Endothelial cell of umbilical vein (primary cell): Measurements from ENCODE around the gene KCNJ15. TPM values are rescaled to one million over a fixed set of nuclear protein-coding genes. Genes with fewer than 3 reads are reported as not detected.

ENCODE experiments used
- BruUV-seq: library from RNA; stranded (reverse); fragments of 400-500 nt; replicated peaks from 2 replicates; lab custom pipeline; 2021; lab: Mats Ljungman, UMichigan
- CTCF ChIA-PET: fragments of 300-600, 350-600 bp; sonication (Branson Sonifier 250); formaldehyde crosslinking; loops from one replicate; lab custom pipeline; 2021; ENCODE audit warnings: antibody characterized with exemption, inconsistent platforms; lab: Charles Lee
- POLR2A ChIA-PET: fragments of 300-600, 350-600 bp; sonication (Branson Sonifier 250); formaldehyde crosslinking; loops from one replicate; lab custom pipeline; 2021; ENCODE audit warnings: antibody characterized with exemption, inconsistent platforms; lab: Charles Lee
- DNase-seq: peaks from one replicate; pipeline ENCODE4 v3.0.0-alpha.2; 2011; ENCODE audit warnings: low read depth, low spot score
- FAIRE-seq: peaks from 2 replicates; lab custom pipeline; 2011; peaks lifted over from hg19 to GRCh38; lab: Jason Lieb, UNC
- H2AFZ ChIP-seq: 2 replicates; pipeline ENCODE4 v1.6.0; 2012; ENCODE audit warnings: low read depth, low read length, control low read depth, inconsistent platforms
- H3K27ac ChIP-seq: 2 replicates; pipeline ENCODE4 v1.5.1; 2011; ENCODE audit warnings: low read depth, mild to moderate bottlenecking, control low read depth, low read length, moderate library complexity; ENCODE audit not compliant: insufficient read depth
- H3K27me3 ChIP-seq, 2 experiments: 2 replicates each; pipeline versions ENCODE4 v1.6.0 to v1.6.1; 2011; ENCODE audit warnings: low read length in 2 of 2, mixed read lengths in 1 of 2; ENCODE audit not compliant: control insufficient read depth in 2 of 2, insufficient read depth in 2 of 2
- H3K36me3 ChIP-seq, 2 experiments: 2 replicates in 1 of 2; 3 replicates in 1 of 2; pipeline ENCODE4 v1.5.1; 2011; ENCODE audit warnings: low read length in 2 of 2, mild to moderate bottlenecking in 1 of 2, moderate library complexity in 1 of 2; ENCODE audit not compliant: control insufficient read depth in 2 of 2, insufficient read depth in 2 of 2; ENCODE audit errors: extremely low read depth in 1 of 2
- H3K4me1 ChIP-seq: 3 replicates; pipeline ENCODE4 v1.5.1; 2011; ENCODE audit warnings: mild to moderate bottlenecking, low read length; ENCODE audit not compliant: control insufficient read depth, insufficient read depth; ENCODE audit errors: extremely low read depth
- H3K4me2 ChIP-seq: 2 replicates; pipeline ENCODE4 v1.6.1; 2011; ENCODE audit warnings: low read length, control low read depth, mixed read lengths; ENCODE audit not compliant: insufficient read depth
- H3K4me3 ChIP-seq, 3 experiments: fragments of 200-600 bp in 1 of 3; sonication (generic), shearing (Covaris generic) in 1 of 3; replicated peaks in 1 of 3; 2 replicates each; pipeline ENCODE4 v1.5.1; 2011 to 2016; ENCODE audit warnings: control low read depth in 3 of 3, low read length in 3 of 3, mild to moderate bottlenecking in 2 of 3, inconsistent platforms in 1 of 3, low read depth in 1 of 3, moderate library complexity in 1 of 3; ENCODE audit not compliant: insufficient read depth in 1 of 3
- H3K79me2 ChIP-seq: 2 replicates; pipeline ENCODE4 v1.6.0; 2012; ENCODE audit warnings: low read length, inconsistent platforms; ENCODE audit not compliant: control insufficient read depth, insufficient read depth
- H3K9ac ChIP-seq: replicated peaks from 2 replicates; pipeline ENCODE3; 2011; ENCODE audit warnings: low read length, control low read depth; ENCODE audit not compliant: insufficient read depth; ENCODE audit errors: extremely low read depth
- H3K9me1 ChIP-seq: replicated peaks from 3 replicates; pipeline ENCODE4 v1.6.0; 2011; ENCODE audit warnings: mild to moderate bottlenecking, low read length; ENCODE audit not compliant: control insufficient read depth, insufficient read depth; ENCODE audit errors: extremely low read depth
- H3K9me3 ChIP-seq: replicated peaks from 2 replicates; pipeline ENCODE4 v1.5.1; 2012; ENCODE audit warnings: low read length, inconsistent platforms; ENCODE audit not compliant: control insufficient read depth, insufficient read depth
- H4K20me1 ChIP-seq: replicated peaks from 2 replicates; pipeline ENCODE3; 2011; ENCODE audit warnings: mild to moderate bottlenecking, low read length; ENCODE audit not compliant: control insufficient read depth, insufficient read depth; ENCODE audit errors: extremely low read depth
- EZH2 ChIP-seq: IDR thresholded peaks from 2 replicates; pipeline ENCODE4 v1.6.1; 2012; ENCODE audit warnings: borderline replicate concordance, low read depth, mild to moderate bottlenecking, moderate library complexity, low read length, inconsistent platforms; ENCODE audit not compliant: severe bottlenecking
- FOS ChIP-seq: IDR thresholded peaks from 2 replicates; pipeline ENCODE4 v1.6.1; 2011; ENCODE audit warnings: mild to moderate bottlenecking, low read length, moderate library complexity, borderline replicate concordance; ENCODE audit not compliant: insufficient read depth
- GATA2 ChIP-seq: IDR thresholded peaks from 2 replicates; pipeline ENCODE4 v1.7.0; 2011; ENCODE audit warnings: low read depth, mild to moderate bottlenecking, moderate library complexity, mixed read lengths, low read length; ENCODE audit not compliant: insufficient read length, insufficient read depth
- JUN ChIP-seq: IDR thresholded peaks from 2 replicates; pipeline ENCODE4 v1.6.1; 2011; ENCODE audit warnings: borderline replicate concordance, low read depth; ENCODE audit not compliant: insufficient read length, insufficient read depth
- MYC ChIP-seq: IDR thresholded peaks from one replicate; pipeline ENCODE4 v1.6.1; 2011; ENCODE audit warnings: mild to moderate bottlenecking, low read depth, low read length
- POLR2A ChIP-seq: IDR thresholded peaks from 2 replicates; pipeline ENCODE4 v1.6.1; 2012; ENCODE audit warnings: low read depth, mild to moderate bottlenecking, control low read depth, low read length
- POLR2AphosphoS5 ChIP-seq: IDR thresholded peaks from 2 replicates; pipeline ENCODE4 v1.6.1; 2012; ENCODE audit warnings: low read depth, mild to moderate bottlenecking, control low read depth, low read length, moderate library complexity; ENCODE audit not compliant: insufficient read depth
- dilution Hi-C: fragments of 300-500 bp; cut with MboI; formaldehyde crosslinking; loops from one replicate; pipeline ENCODE4 v1.15.0; 2019; ENCODE audit warnings: low sequenced_read_pairs; ENCODE audit not compliant: extremely low pct_ligation_motif_present
- intact Hi-C: fragments of 100-400 bp; cut with micrococcal nuclease; formaldehyde crosslinking; loops from one replicate; pipeline ENCODE4 v1.10.0; 2022
- polyA plus RNA-seq, 4 experiments: library from polyadenylated mRNA; depleted of rRNA in 3 of 4; stranded (reverse) in 3 of 4; unstranded in 1 of 4; fragments of >200 nt; gene quantifications; 2 replicates each; pipeline versions ENCODE4 v1.2.1 to v1.2.3, GENCODE V29; 2011 to 2012; ENCODE audit warnings: missing spikeins in 1 of 4
- total RNA-seq: library from RNA; stranded (reverse); gene quantifications from 2 replicates; pipeline ENCODE4 v1.2.3, GENCODE V29; 2021
- TF ChIP-seq, protein P1 (sequence below), 2 donors: IDR thresholded peaks; 1 replicate in 1 of 2; 2 replicates in 1 of 2; pipeline ENCODE4 v1.5.1; 2011; ENCODE audit warnings: low read length in 2 of 2, mild to moderate bottlenecking in 2 of 2, moderate library complexity in 2 of 2, control low read depth in 1 of 2, inconsistent platforms in 1 of 2, low read depth in 1 of 2; ENCODE audit not compliant: insufficient read depth in 1 of 2; ENCODE audit errors: extremely low read depth in 1 of 2
- TF ChIP-seq, protein P2 (sequence below): IDR thresholded peaks from 2 replicates; pipeline ENCODE4 v1.6.1; 2011; ENCODE audit not compliant: insufficient read depth, insufficient read length

Gene KCNJ15
- total and polyA plus RNA-seq, 2 donors (not counting 3 experiments of a cell fraction or from before 2014, with no cell fraction given) = 1.4 to 1.5 TPM

DNA sequence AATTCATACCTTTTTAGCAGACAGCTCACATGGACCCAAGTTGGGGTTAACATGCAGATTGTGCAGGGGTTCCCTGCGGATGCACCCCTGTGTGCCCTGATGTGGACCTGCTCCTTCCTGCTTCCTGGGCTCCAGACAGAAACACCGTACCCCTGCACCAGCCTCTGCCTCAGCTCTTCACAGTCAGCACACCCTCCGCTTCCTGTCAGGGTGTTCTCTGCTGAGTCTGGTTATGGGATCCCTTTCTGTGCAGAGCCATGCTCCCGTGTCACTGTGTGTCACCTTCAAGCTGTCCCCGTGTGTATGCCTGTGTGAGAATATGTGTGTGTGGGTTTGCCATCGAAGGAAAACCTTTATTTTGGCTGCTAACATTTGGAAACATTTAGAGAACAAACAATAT is 48.7 kb upstream of the KCNJ15 start:
- ChIA-PET CTCF (interaction anchor here (1.0 to 3.0 kb wide), 5 partner anchors 8 to 148 kb away, joined by 3 to 13 read pairs (median 5); no protein-coding TSS in a partner anchor), POLR2A (no interaction called here)
- Histone ChIP-seq H3K9me1 (no peaks in the 10 kb centered on the region), H3K27ac (no peak overlapping the region), H2AFZ (no peak overlapping the region), H3K4me1 (no peaks in the 10 kb centered on the region), H3K4me2 (no peak overlapping the region), H4K20me1 (no peaks in the 10 kb centered on the region), H3K9me3 (no peaks in the 10 kb centered on the region), H3K36me3 (no peaks in the 10 kb centered on the region), H3K4me3 (no peak overlapping the region), H3K27me3 (peaks cover 29 to 41% of the 10 kb centered on the region in 2 experiments), H3K79me2 (no peaks in the 10 kb centered on the region), H3K9ac (no peak overlapping the region)
- TF ChIP-seq MYC (no peak), POLR2A (no peak), FOS (no peak), JUN (no peak), GATA2 (no peak), POLR2AphosphoS5 (no peak), EZH2 (no peak)
- TF ChIP-seq, protein P1, sequence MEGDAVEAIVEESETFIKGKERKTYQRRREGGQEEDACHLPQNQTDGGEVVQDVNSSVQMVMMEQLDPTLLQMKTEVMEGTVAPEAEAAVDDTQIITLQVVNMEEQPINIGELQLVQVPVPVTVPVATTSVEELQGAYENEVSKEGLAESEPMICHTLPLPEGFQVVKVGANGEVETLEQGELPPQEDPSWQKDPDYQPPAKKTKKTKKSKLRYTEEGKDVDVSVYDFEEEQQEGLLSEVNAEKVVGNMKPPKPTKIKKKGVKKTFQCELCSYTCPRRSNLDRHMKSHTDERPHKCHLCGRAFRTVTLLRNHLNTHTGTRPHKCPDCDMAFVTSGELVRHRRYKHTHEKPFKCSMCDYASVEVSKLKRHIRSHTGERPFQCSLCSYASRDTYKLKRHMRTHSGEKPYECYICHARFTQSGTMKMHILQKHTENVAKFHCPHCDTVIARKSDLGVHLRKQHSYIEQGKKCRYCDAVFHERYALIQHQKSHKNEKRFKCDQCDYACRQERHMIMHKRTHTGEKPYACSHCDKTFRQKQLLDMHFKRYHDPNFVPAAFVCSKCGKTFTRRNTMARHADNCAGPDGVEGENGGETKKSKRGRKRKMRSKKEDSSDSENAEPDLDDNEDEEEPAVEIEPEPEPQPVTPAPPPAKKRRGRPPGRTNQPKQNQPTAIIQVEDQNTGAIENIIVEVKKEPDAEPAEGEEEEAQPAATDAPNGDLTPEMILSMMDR (IDR thresholded peaks at IDR 0.05; ENCODE audit: extremely low read depth in 1 of 2, insufficient read depth in 1 of 2, low read depth in 1 of 2, low read length in 2 of 2) = no peak
- TF ChIP-seq, protein P2, sequence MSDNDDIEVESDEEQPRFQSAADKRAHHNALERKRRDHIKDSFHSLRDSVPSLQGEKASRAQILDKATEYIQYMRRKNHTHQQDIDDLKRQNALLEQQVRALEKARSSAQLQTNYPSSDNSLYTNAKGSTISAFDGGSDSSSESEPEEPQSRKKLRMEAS = no peak
- intact Hi-C loops (no loop called here), dilution Hi-C loops (no loop called here)
- DNase-seq (no peak), FAIRE-seq (no peak)
- no TSS peak for BruUV-seq
